Measurements from ENCODE around the gene UST. TPM values are rescaled to one million over a fixed set of nuclear protein-coding genes. Genes with fewer than 3 reads are reported as not detected.

Gene UST
- total RNA-seq, 2 donors from 2014 or later: 4.3 to 5.3 TPM

DNA sequence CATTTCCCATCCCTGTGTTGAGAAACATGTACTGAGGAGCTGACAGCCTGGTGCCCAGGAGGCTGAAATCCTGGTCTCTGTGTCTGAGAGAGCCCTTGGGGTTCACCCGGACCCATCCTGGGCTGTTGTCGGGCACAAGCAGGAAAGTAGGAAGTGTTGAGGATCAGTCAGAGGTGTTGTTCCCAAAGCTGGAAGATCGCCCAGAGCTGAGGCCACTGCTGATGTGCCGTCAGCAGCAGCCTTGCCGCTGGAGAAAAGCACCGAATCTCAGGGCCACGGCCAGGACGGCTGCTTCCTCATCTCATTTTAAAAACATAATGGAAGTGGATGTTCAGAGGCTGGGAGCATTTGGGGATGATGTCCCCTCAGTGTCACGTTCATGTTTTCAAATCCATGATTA is 218.5 kb downstream of the UST start:
- Histone ChIP-seq H3K9me3 (no peaks in the 10 kb centered on the region), H3K27me3 (no peaks in the 10 kb centered on the region), H3K36me3 (no peaks in the 10 kb centered on the region), H3K4me3 (no peak overlapping the region), H3K27ac (no peak overlapping the region), H3K4me1 (peaks cover 0 to 5% of the 10 kb centered on the region in 2 donors)
- DNase-seq (ENCODE audit: low spot score): peak; percentile 70
- TF ChIP-seq, protein P1, sequence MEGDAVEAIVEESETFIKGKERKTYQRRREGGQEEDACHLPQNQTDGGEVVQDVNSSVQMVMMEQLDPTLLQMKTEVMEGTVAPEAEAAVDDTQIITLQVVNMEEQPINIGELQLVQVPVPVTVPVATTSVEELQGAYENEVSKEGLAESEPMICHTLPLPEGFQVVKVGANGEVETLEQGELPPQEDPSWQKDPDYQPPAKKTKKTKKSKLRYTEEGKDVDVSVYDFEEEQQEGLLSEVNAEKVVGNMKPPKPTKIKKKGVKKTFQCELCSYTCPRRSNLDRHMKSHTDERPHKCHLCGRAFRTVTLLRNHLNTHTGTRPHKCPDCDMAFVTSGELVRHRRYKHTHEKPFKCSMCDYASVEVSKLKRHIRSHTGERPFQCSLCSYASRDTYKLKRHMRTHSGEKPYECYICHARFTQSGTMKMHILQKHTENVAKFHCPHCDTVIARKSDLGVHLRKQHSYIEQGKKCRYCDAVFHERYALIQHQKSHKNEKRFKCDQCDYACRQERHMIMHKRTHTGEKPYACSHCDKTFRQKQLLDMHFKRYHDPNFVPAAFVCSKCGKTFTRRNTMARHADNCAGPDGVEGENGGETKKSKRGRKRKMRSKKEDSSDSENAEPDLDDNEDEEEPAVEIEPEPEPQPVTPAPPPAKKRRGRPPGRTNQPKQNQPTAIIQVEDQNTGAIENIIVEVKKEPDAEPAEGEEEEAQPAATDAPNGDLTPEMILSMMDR (IDR thresholded peaks at IDR 0.05): no peak

DNA sequence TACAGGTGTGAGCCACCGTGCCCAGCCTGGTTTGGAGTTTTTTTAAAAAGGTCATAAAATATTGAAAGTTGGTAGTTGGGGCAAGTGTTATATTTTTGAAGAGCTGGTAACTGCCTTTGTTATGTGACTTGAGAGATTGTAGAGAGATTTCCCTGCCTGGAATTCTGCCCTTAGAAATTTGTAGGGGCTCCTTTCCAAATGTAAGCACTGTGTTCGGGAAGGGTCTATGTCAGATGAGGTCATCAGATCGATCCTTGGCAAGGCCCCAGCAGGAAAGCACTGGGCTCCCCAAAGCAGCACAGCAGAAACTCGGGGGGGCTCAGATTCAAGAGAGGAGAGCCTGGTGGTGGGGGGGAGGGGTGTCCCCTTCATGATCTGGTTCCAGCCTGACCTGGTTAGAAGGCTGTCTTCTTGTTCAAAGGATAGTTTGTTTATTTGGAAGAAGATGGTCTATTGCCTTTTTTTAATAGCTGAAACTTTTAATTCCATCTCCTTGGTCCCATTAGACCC is 220.2 kb downstream of the UST start:
- Histone ChIP-seq H3K27ac (no peak overlapping the region), H3K9me3 (no peaks in the 10 kb centered on the region), H3K27me3 (no peaks in the 10 kb centered on the region), H3K4me3 (no peak overlapping the region), H3K4me1 (peaks cover 0 to 5% of the 10 kb centered on the region in 2 donors), H3K36me3 (no peaks in the 10 kb centered on the region)
- TF ChIP-seq, protein P1 (IDR thresholded peaks at IDR 0.05): no peak
- no peak for DNase-seq (ENCODE audit: low spot score)

DNA sequence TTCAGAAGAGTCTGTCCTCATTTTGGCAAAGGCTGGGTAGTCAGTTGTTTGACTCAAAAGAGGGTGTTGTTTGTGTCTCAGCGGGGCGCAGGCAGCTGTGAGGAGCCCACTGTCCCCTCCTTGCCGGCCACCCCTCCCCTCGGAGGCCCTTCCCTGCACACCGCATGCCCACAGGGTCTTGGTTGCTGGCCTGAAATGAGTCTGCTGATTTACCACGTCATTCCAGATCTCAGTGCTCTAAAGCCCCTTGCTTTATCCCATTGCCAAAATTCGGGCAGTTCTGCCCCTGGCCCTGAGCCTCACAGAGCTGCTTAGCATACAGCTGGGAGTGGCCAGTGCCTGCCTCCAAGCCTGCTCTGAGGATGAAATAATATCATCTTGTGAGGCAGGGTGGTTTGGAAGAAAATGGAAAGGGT is 220.7 kb downstream of the UST start:
- Histone ChIP-seq H3K4me3 (no peak overlapping the region), H3K27ac (no peak overlapping the region), H3K27me3 (no peaks in the 10 kb centered on the region), H3K36me3 (no peaks in the 10 kb centered on the region), H3K4me1 (peaks cover 0 to 5% of the 10 kb centered on the region in 2 donors), H3K9me3 (no peaks in the 10 kb centered on the region)
- no peak for DNase-seq (ENCODE audit: low spot score)
- TF ChIP-seq, protein P1 (IDR thresholded peaks at IDR 0.05): no peak

DNA sequence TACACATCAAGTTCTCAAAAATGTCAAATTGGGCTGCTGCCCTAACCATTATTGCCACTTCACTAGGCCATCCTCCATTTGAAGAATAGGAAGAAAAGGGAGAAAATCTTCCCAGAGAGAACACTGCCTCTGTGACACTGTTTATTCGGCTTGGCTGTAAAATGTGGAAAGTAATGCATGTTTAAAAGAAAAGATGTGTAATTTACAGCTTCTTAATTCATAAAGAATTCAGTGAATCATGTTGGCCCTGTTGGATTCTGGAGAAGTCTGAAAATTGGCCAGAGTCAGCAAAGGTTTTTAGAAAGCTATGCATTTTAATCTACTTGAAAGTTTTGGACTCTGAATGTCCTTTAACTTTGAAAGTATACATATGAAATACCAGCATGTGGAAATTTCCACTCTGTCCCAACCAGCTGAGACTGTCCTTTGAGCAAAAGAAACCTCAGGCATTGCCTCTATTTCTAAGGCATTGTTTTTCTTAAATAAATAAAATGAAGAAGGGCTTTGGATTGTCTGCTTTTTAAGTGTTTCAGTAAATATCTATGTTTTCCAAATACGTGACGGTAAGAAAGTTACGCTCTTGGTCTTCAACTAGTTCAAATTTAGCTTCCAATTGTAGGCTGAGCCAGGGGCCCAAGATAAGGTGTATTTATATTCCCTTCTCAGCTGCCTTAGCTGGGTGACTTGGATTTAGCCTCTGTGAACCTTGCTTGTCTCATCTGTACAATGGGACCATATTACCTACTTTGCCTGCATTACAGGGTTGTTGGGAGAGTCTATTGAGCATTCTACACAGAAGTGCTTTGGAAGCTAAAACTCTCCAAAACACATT is 222.2 kb downstream of the UST start:
- no peaks in the 10 kb centered on the region for H3K27me3 ChIP-seq
- no peaks in the 10 kb centered on the region for H3K9me3 ChIP-seq
- H3K27ac ChIP-seq: no peak overlapping the region
- TF ChIP-seq, protein P1 (IDR thresholded peaks at IDR 0.05): no peak
- no peak for DNase-seq (ENCODE audit: low spot score)
- H3K4me1 ChIP-seq: peaks cover 0 to 5% of the 10 kb centered on the region in 2 donors
- H3K4me3 ChIP-seq: no peak overlapping the region
- H3K36me3 ChIP-seq: no peaks in the 10 kb centered on the region

DNA sequence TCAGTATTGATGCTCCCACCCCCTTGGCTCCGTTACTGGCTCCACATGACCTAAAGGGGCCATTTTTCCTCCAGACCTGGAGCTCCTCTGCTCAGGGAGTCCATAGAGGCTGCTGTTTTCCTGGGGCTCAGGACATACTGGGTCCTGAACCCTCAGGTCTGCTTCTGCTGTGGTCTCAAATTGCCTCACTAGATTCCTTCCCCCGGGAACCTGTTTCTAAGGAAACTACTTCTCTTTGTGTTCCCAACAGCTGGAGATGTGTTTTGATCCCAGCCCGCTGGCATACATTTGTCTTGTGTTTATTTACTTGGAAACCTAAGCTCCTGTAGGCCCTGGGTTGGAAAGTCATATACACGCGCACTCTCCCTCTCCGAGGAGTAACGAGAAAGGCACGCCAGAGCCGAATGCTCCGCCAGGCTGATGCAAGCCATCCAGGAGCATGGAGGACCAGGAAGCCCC is 222.8 kb downstream of the UST start:
- no peak overlapping the region for H3K27ac ChIP-seq
- H3K4me1 ChIP-seq: peaks cover 0 to 5% of the 10 kb centered on the region in 2 donors
- no peaks in the 10 kb centered on the region for H3K36me3 ChIP-seq
- no peak overlapping the region for H3K4me3 ChIP-seq
- H3K27me3 ChIP-seq: no peaks in the 10 kb centered on the region
- H3K9me3 ChIP-seq: no peaks in the 10 kb centered on the region
- peak; percentile 80 for DNase-seq (ENCODE audit: low spot score)
- TF ChIP-seq, protein P1 (IDR thresholded peaks at IDR 0.05): no peak
